Neural cell (in vitro differentiated cells): ENCODE results near the gene ZNF80. TPM values are rescaled to one million over a fixed set of nuclear protein-coding genes. Genes with fewer than 3 reads are reported as not detected.
"Not testable (repeated sequence)": the region's sequence is repeated elsewhere in the genome, so short reads cannot be mapped to it uniquely, and the experiment has no call there.

Source experiments
- H2AFZ ChIP-seq: fragments of 200-600, 300-800 bp; sonication (generic), shearing (Covaris generic); 2 replicates; pipeline ENCODE4 v1.6.0; 2014; ENCODE audit warnings: low read depth, mild to moderate bottlenecking, antibody characterized with exemption, low read length, moderate library complexity
- H3F3A ChIP-seq: fragments of 200-600 bp; shearing (Covaris generic); 2 replicates; pipeline ENCODE4 v1.6.1; 2016; ENCODE audit warnings: mild to moderate bottlenecking, moderate library complexity, mixed read lengths, antibody characterized with exemption, low read length; ENCODE audit not compliant: insufficient read depth, poor library complexity, severe bottlenecking
- H3K27ac ChIP-seq: fragments of 200-600, 300-800 bp; sonication (generic), shearing (Covaris generic); 2 replicates; pipeline ENCODE4 v1.5.1; 2014; ENCODE audit warnings: mild to moderate bottlenecking, low read length, moderate library complexity
- H3K27me3 ChIP-seq: fragments of 300-800, 200-600 bp; sonication (generic), shearing (Covaris generic); 2 replicates; pipeline ENCODE4 v1.6.0; 2014; ENCODE audit warnings: mild to moderate bottlenecking, low read depth, low read length, moderate library complexity; ENCODE audit not compliant: insufficient read depth
- H3K36me3 ChIP-seq: fragments of 300-800, 200-600 bp; sonication (generic), shearing (Covaris generic); 2 replicates; pipeline ENCODE4 v1.5.1; 2014; ENCODE audit warnings: mild to moderate bottlenecking, antibody characterized with exemption, low read length, moderate library complexity; ENCODE audit not compliant: insufficient read depth
- H3K4me2 ChIP-seq: fragments of 300-800, 200-600 bp; sonication (generic), shearing (Covaris generic); 2 replicates; pipeline ENCODE4 v1.6.0; 2014; ENCODE audit warnings: mild to moderate bottlenecking, low read length
- H3K4me3 ChIP-seq: fragments of 300-800, 200-600 bp; sonication (generic), shearing (Covaris generic); 2 replicates; pipeline ENCODE4 v1.5.1; 2014; ENCODE audit warnings: mild to moderate bottlenecking, low read length, moderate library complexity
- H3K79me2 ChIP-seq: fragments of 200-600 bp; shearing (Covaris generic); replicated peaks from 2 replicates; pipeline ENCODE4 v1.6.0; 2014; ENCODE audit warnings: mild to moderate bottlenecking, low read length, moderate library complexity; ENCODE audit not compliant: insufficient read depth
- H3K9ac ChIP-seq: fragments of 300-800, 200-600 bp; sonication (generic), shearing (Covaris generic); 2 replicates; pipeline ENCODE4 v1.6.1; 2016; ENCODE audit warnings: mild to moderate bottlenecking, low read length, mixed read lengths
- H3K9me2 ChIP-seq: fragments of 200-600 bp; shearing (Covaris generic); 2 replicates; pipeline ENCODE4 v1.6.1; 2016; ENCODE audit warnings: mild to moderate bottlenecking, low read length, mixed read lengths; ENCODE audit not compliant: insufficient read depth
- H3K9me3 ChIP-seq: fragments of 200-600, 300-800 bp; sonication (generic), shearing (Covaris generic); 2 replicates; pipeline ENCODE4 v1.6.1; 2016; ENCODE audit warnings: mild to moderate bottlenecking, mixed run types, low read length, moderate library complexity, mixed read lengths
- H4K20me1 ChIP-seq: fragments of 200-600 bp; shearing (Covaris generic); 2 replicates; pipeline ENCODE4 v1.6.1; 2016; ENCODE audit warnings: mild to moderate bottlenecking, mixed run types; ENCODE audit not compliant: insufficient read depth
- EP300 ChIP-seq: fragments of 450-650 bp; conservative IDR thresholded peaks from 2 replicates; pipeline ENCODE4 v1.6.1; 2014; ENCODE audit warnings: antibody characterized with exemption, mild to moderate bottlenecking, moderate library complexity; ENCODE audit not compliant: poor library complexity, severe bottlenecking
- EZH2 ChIP-seq: fragments of 200-600, 300-800 bp; shearing (Covaris generic), sonication (generic); IDR thresholded peaks from 2 replicates; pipeline ENCODE4 v1.6.1; 2014; ENCODE audit warnings: antibody characterized with exemption, low read length, borderline replicate concordance, mild to moderate bottlenecking; ENCODE audit not compliant: insufficient read depth, poor library complexity, severe bottlenecking
- MXI1 ChIP-seq: fragments of 450-650 bp; conservative IDR thresholded peaks from 2 replicates; pipeline ENCODE4 v1.6.1; 2014; ENCODE audit warnings: antibody characterized with exemption, mild to moderate bottlenecking; ENCODE audit not compliant: poor library complexity, severe bottlenecking
- POLR2AphosphoS5 ChIP-seq: IDR thresholded peaks from 2 replicates; pipeline ENCODE4 v1.6.1; 2012
- SMC3 ChIP-seq: fragments of 450-650 bp; conservative IDR thresholded peaks from 2 replicates; pipeline ENCODE4 v1.6.1; 2014; ENCODE audit warnings: antibody characterized with exemption, mild to moderate bottlenecking, moderate library complexity; ENCODE audit not compliant: poor library complexity
- TAF1 ChIP-seq: IDR thresholded peaks from 2 replicates; pipeline ENCODE4 v1.6.1; 2012; ENCODE audit warnings: low read depth
- polyA plus RNA-seq: library from polyadenylated mRNA; depleted of rRNA; stranded (reverse); fragments of >200 nt; gene quantifications from 2 replicates; pipeline ENCODE4 v1.2.3, GENCODE V29; 2014
- TF ChIP-seq, protein P1 (sequence below): IDR thresholded peaks from 2 replicates; pipeline ENCODE4 v1.6.1; 2012; ENCODE audit warnings: borderline replicate concordance
- TF ChIP-seq, protein P2 (sequence below): fragments of 450-650 bp; IDR thresholded peaks from 2 replicates; pipeline ENCODE4 v1.5.1; 2014; ENCODE audit warnings: antibody characterized with exemption, mild to moderate bottlenecking, moderate library complexity; ENCODE audit not compliant: poor library complexity, severe bottlenecking

The ZNF80 gene
- polyA plus RNA-seq, 1 donor from 2014 or later: 0.17 TPM

DNA sequence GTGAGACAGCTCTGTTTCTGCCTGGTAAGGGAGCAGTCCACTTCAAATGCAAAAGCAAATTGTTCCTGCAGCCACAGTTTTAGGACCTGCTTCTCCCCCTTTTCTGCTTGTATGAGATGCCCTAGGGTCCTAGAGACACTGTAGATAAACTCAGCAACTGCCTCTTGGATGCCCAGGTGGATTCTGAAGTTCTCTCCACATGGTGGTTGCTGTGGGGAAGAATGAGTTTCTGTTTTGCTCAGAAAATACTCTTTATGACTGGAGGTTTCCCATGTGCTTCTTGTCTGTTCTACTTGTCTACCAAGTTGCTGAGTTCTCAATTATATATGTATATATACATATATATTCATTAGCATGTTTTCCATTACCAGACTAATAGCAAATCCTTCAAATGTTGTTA, 5.6 kb upstream of the ZNF80 start:
- Histone ChIP-seq H3K36me3 (no peaks in the 10 kb centered on the region), H3K4me2 (no peak overlapping the region), H3K9ac (no peak overlapping the region), H3K27ac (no peak overlapping the region), H3K9me3 (no peaks in the 10 kb centered on the region), H2AFZ (no peak overlapping the region), H3K27me3 (no peaks in the 10 kb centered on the region), H3K4me3 (no peak overlapping the region), H3F3A (no peaks in the 10 kb centered on the region), H3K79me2 (no peaks in the 10 kb centered on the region), H3K9me2 (no peaks in the 10 kb centered on the region), H4K20me1 (no peaks in the 10 kb centered on the region)
- TF ChIP-seq EP300 (no peak), TAF1 (no peak), POLR2AphosphoS5 (no peak), EZH2 (no peak), SMC3 (no peak), MXI1 (no peak)
- TF ChIP-seq, protein P1, sequence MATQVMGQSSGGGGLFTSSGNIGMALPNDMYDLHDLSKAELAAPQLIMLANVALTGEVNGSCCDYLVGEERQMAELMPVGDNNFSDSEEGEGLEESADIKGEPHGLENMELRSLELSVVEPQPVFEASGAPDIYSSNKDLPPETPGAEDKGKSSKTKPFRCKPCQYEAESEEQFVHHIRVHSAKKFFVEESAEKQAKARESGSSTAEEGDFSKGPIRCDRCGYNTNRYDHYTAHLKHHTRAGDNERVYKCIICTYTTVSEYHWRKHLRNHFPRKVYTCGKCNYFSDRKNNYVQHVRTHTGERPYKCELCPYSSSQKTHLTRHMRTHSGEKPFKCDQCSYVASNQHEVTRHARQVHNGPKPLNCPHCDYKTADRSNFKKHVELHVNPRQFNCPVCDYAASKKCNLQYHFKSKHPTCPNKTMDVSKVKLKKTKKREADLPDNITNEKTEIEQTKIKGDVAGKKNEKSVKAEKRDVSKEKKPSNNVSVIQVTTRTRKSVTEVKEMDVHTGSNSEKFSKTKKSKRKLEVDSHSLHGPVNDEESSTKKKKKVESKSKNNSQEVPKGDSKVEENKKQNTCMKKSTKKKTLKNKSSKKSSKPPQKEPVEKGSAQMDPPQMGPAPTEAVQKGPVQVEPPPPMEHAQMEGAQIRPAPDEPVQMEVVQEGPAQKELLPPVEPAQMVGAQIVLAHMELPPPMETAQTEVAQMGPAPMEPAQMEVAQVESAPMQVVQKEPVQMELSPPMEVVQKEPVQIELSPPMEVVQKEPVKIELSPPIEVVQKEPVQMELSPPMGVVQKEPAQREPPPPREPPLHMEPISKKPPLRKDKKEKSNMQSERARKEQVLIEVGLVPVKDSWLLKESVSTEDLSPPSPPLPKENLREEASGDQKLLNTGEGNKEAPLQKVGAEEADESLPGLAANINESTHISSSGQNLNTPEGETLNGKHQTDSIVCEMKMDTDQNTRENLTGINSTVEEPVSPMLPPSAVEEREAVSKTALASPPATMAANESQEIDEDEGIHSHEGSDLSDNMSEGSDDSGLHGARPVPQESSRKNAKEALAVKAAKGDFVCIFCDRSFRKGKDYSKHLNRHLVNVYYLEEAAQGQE: no peak
- TF ChIP-seq, protein P2, sequence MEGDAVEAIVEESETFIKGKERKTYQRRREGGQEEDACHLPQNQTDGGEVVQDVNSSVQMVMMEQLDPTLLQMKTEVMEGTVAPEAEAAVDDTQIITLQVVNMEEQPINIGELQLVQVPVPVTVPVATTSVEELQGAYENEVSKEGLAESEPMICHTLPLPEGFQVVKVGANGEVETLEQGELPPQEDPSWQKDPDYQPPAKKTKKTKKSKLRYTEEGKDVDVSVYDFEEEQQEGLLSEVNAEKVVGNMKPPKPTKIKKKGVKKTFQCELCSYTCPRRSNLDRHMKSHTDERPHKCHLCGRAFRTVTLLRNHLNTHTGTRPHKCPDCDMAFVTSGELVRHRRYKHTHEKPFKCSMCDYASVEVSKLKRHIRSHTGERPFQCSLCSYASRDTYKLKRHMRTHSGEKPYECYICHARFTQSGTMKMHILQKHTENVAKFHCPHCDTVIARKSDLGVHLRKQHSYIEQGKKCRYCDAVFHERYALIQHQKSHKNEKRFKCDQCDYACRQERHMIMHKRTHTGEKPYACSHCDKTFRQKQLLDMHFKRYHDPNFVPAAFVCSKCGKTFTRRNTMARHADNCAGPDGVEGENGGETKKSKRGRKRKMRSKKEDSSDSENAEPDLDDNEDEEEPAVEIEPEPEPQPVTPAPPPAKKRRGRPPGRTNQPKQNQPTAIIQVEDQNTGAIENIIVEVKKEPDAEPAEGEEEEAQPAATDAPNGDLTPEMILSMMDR: no peak

DNA sequence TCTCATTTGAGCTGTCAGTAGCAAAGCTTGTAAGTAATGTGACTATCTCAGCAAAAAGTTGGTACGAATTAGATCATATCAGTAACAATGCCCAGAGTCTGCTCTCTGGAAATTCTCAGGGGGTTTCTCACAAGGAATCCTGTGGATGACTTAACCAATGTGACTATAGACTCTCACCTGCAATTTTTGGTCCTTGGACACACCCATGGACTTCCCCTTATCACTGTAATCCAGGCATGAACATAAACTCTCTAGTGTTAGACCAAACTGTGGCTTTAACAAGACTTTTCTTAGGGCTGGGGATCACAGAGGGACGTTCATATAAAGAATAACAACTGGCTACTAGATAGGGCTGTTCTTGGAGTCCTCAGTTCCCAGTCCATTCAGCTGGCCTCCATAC, 3.9 kb upstream of the ZNF80 start:
- Histone ChIP-seq H4K20me1 (no peaks in the 10 kb centered on the region), H3K4me2 (no peak overlapping the region), H3K4me3 (no peak overlapping the region), H2AFZ (no peak overlapping the region), H3K9me3 (no peaks in the 10 kb centered on the region), H3K36me3 (no peaks in the 10 kb centered on the region), H3F3A (no peaks in the 10 kb centered on the region), H3K9ac (no peak overlapping the region), H3K9me2 (no peaks in the 10 kb centered on the region), H3K27ac (no peak overlapping the region), H3K79me2 (no peaks in the 10 kb centered on the region), H3K27me3 (no peaks in the 10 kb centered on the region)
- TF ChIP-seq EP300 (no peak), POLR2AphosphoS5 (no peak)
- TF ChIP-seq, protein P1: no peak

DNA sequence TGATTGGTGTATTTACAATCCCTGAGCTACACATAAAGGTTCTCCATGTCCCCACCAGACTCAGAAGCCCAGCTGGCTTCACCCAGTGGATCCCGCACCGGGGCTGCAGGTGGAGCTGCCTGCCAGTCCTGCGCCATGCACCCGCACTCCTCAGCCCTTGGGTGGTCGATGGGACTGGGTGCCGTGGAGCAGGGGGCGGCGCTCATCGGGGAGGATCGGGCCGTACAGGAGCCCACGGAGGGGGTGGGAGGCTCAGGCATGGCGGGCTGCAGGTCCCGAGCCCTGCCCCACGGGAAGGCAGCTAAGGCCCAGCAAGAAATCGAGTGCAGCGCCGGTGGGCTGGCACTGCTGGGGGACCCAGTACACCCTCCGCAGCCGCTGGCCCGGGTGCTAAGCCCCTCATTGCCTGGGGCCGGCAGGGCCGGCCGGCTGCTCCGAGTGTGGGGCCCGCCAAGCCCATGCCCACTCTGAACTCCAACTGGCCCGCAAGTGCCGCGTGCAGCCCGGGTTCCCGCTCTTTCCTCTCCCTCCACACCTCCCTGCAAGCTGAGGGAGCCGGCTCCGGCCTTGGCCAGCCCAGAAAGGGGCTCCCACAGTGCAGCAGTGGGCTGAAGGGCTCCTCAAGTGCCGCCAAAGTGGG, 888 bp upstream of the ZNF80 start:
- H3K27ac ChIP-seq, H3K36me3 ChIP-seq, H3F3A ChIP-seq, H3K9me3 ChIP-seq, H3K9ac ChIP-seq, H2AFZ ChIP-seq, H3K4me3 ChIP-seq, H3K9me2 ChIP-seq, H3K4me2 ChIP-seq, H4K20me1 ChIP-seq, H3K79me2 ChIP-seq, H3K27me3 ChIP-seq: not testable (repeated sequence)
